Heart right ventricle (tissue), 16 donors: ENCODE results near the gene C2CD5. TPM values are rescaled to one million over a fixed set of nuclear protein-coding genes. Genes with fewer than 3 reads are reported as not detected.

ENCODE experiments used
- ATAC-seq, 8 donors: fragments of 200-7000 bp; cut with Tn5 transposase; one replicate each; pipeline ENCODE4 v1.9.1; 2020; ENCODE audit warnings: mild to moderate bottlenecking in 8 of 8, moderate library complexity in 8 of 8, moderate number of reproducible peaks in 1 of 8
- DNase-seq, 2 donors: peaks; one replicate each; pipeline ENCODE4 v3.0.0-alpha.2; 2020
- H3K27ac ChIP-seq, 10 donors: fragments of 200-600 bp; sonication (generic) in 2 of 10; one replicate each; pipeline versions ENCODE4 v1.5.0 to v1.8.0; 2020 to 2022; ENCODE audit warnings: mild to moderate bottlenecking in 3 of 10
- H3K27me3 ChIP-seq, 7 donors: fragments of 200-600 bp; one replicate each; pipeline ENCODE4 v1.8.0; 2021 to 2022; ENCODE audit warnings: mild to moderate bottlenecking in 2 of 7
- H3K36me3 ChIP-seq, 9 donors: fragments of 200-600 bp; sonication (generic) in 1 of 9; one replicate each; pipeline versions ENCODE4 v1.5.0 to v1.8.0; 2020 to 2022; ENCODE audit warnings: mild to moderate bottlenecking in 2 of 9
- H3K4me1 ChIP-seq, 9 donors: fragments of 200-600 bp; sonication (generic) in 1 of 9; one replicate each; pipeline versions ENCODE4 v1.5.0 to v1.8.0; 2020 to 2022; ENCODE audit warnings: mild to moderate bottlenecking in 4 of 9
- H3K4me3 ChIP-seq, 10 donors: fragments of 200-600 bp; sonication (generic) in 2 of 10; one replicate each; pipeline versions ENCODE4 v1.5.0 to v1.8.0; 2020 to 2022; ENCODE audit warnings: mild to moderate bottlenecking in 7 of 10, moderate library complexity in 2 of 10
- H3K9me3 ChIP-seq, 11 donors: fragments of 200-600 bp in 10 of 11; sonication (generic) in 2 of 11; one replicate each; pipeline versions ENCODE4 v1.5.0 to v1.8.0; 2013 to 2022; ENCODE audit warnings: mild to moderate bottlenecking in 2 of 11, control low read depth in 1 of 11, moderate library complexity in 1 of 11
- CTCF ChIP-seq, 9 donors: fragments of 200-600 bp; sonication (generic) in 2 of 9; IDR thresholded peaks; one replicate each; pipeline versions ENCODE4 v1.5.0 to v1.8.0; 2021 to 2022; ENCODE audit warnings: antibody characterized with exemption in 9 of 9, mild to moderate bottlenecking in 5 of 9, moderate library complexity in 1 of 9
- WGBS, 2 donors: extraction: QIAGEN DNeasy Blood & Tissue Kit; methylation state at CpG; one replicate each; pipeline ENCODE4 v1.1.7; 2013; ENCODE audit warnings: inconsistent platforms in 1 of 2; 5-methylcytosine and 5-hydroxymethylcytosine counted together
- intact Hi-C, 10 donors: fragments of 100-400 bp; cut with DNase I; formaldehyde crosslinking; loops; one replicate each; pipeline versions ENCODE4 v1.11.1 to v1.14.2; 2022
- polyA plus RNA-seq, 2 donors: library from polyadenylated mRNA; stranded (reverse); fragments of 200-250 nt; gene quantifications; one replicate each; pipeline ENCODE4 v1.2.3, GENCODE V29; 2013
- total RNA-seq, 10 donors: library from RNA; stranded (reverse); fragmentation: NEBNext Ultra II Directional in 3 of 10; extraction: Animal tissue kit (Norgen Biotek cat#: 25700) in 3 of 10; gene quantifications; one replicate each; pipeline versions ENCODE4 v1.2.1 to v1.2.4, GENCODE V29; 2021 to 2023
- donor health status: Arrhythmogenic right ventricular cardiomyopathy.
- donor health status: ischemic (EF 13 %, LVEDD 7.1; RV severe dilation, severe dysfunction).
- donor health status: healthy with polysubstance abuse.
- donor health status: DM: no; HTN: yes; CAD: no.
- donor health status: DM: no; HTN: no; CAD: no.
- donor health status: ischemic (EF 25% LVEDD 6.9; RV normal size, moderate dysfunction).
- donor health status: ischemic (EF 25% LVEDD 5.7; RV mildly dilated, moderate dysfunction).
- donor health status: healthy.
- donor health status: DM: yes; HTN: yes; CAD: no.
- donor health status: Ischemic cardiomyopathy.
- donor health status: ischemic (EF 35%, LVEDD 5.7; RV mildly dilated, moderate dysfunction).
- donor health status: nonischemic (EF 11% LVEDD 7.7; RV severe dilation, severe dysfunction).
- donor health status: DM: yes; HTN: yes; CAD: no.
- donor health status: PGD.
- donor health status: ischemic (EF 29% LVEDD 5.4; RV normal size, mild dysfunction).
- donor health status: nonischemic (EF 23%, LVEDD 6.1; RV moderate dilation, normal function).

The C2CD5 gene
- total and polyA plus RNA-seq, 12 donors, result 5.0 to 30.2 (median 20.2) TPM

- DNase-seq, result no peak
- Histone ChIP-seq H3K27ac (peak overlapping the region in 1 of 10 donors; percentile 32), H3K9me3 (peaks cover 0 to 7% (median 0%) of the 10 kb centered on the region in 11 donors), H3K4me3 (no peak overlapping the region), H3K27me3 (no peaks in the 10 kb centered on the region), H3K36me3 (no peaks in the 10 kb centered on the region), H3K4me1 (peaks cover 0 to 10% (median 0%) of the 10 kb centered on the region in 9 donors)
- no peak for TF ChIP-seq CTCF (IDR thresholded peaks at IDR 0.05)
- intact Hi-C loops, result no loop called here
- ATAC-seq, result no peak
- WGBS, 2 donors, result 91 to 95% methylated on average over 1 of the region's 1 CpG
Measured at GRCh38 chr12:22406627-22407026, 137.7 kb downstream of the C2CD5 start.

- Histone ChIP-seq H3K9me3 (peaks cover 0 to 22% (median 0%) of the 10 kb centered on the region in 11 donors), H3K4me3 (no peak overlapping the region), H3K27me3 (no peaks in the 10 kb centered on the region), H3K27ac (peak overlapping the region in 1 of 10 donors; percentile 4), H3K4me1 (peaks cover 0 to 24% (median 0%) of the 10 kb centered on the region in 9 donors), H3K36me3 (no peaks in the 10 kb centered on the region)
- DNase-seq, result no peak
- intact Hi-C loops, result no loop called here
- no peak for TF ChIP-seq CTCF (IDR thresholded peaks at IDR 0.05)
- no peak for ATAC-seq
- 79% methylated on average over 4 of the region's 4 CpGs for WGBS, 2 donors
Measured at GRCh38 chr12:22399464-22400180, 144.7 kb downstream of the C2CD5 start.

Other genes starting within 250 kb of the C2CD5 start
- 1 to 10 TPM; 1.0 to 4.9 (median 2.0) TPM for gene ST8SIA1, start 209.8 kb downstream of the C2CD5 start, total RNA-seq
- 1 to 10 TPM in 1 of 2 donors, under 1 TPM in 1; 0.93 to 1.3 TPM for gene ST8SIA1, start 209.8 kb downstream of the C2CD5 start, polyA plus RNA-seq
- 10 to 100 TPM; 15.2 to 26.6 (median 17.0) TPM for gene ETNK1, start 80.6 kb upstream of the C2CD5 start, total RNA-seq
- 10 to 100 TPM in 1 of 2 donors, 1 to 10 TPM in 1; 4.8 to 17.1 TPM for gene ETNK1, start 80.6 kb upstream of the C2CD5 start, polyA plus RNA-seq